GM12878 (cell line): ENCODE data around the gene AFG1L. TPM values are rescaled to one million over a fixed set of nuclear protein-coding genes. Genes with fewer than 3 reads are reported as not detected.

Experiments
- ATAC-seq: fragments of 200-7000 bp; cut with Tn5 transposase; 3 replicates; pipeline ENCODE4 v1.9.1; 2020; ENCODE audit warnings: mild to moderate bottlenecking, moderate library complexity
- BruUV-seq: library from RNA; stranded (reverse); fragments of 400-500 nt; replicated peaks from 2 replicates; lab custom pipeline; 2021; lab: Mats Ljungman, UMichigan
- CTCF ChIA-PET: fragments of 300-600 bp; sonication (Branson Sonifier 250); formaldehyde crosslinking; extraction: SDS; loops from one replicate; lab custom pipeline; 2021; ENCODE audit warnings: inconsistent platforms; lab: Yijun Ruan, JAX
- POLR2A ChIA-PET: fragments of 350-600 bp; formaldehyde crosslinking; extraction: SDS; loops from one replicate; lab custom pipeline; 2021; ENCODE audit warnings: inconsistent platforms; lab: Charles Lee
- RAD21 ChIA-PET: fragments of 300-600 bp; sonication (Branson Sonifier 250); formaldehyde crosslinking; loops from one replicate; lab custom pipeline; 2023; ENCODE audit warnings: antibody characterized with exemption; ENCODE audit not compliant: unreplicated experiment; lab: Charles Lee
- SMC1A ChIA-PET: fragments of 300-600 bp; sonication (Branson Sonifier 250); formaldehyde crosslinking; loops from one replicate; lab custom pipeline; 2023; ENCODE audit not compliant: unreplicated experiment, uncharacterized antibody; lab: Charles Lee
- DNase-seq: peaks from one replicate; pipeline ENCODE4 v3.0.0-alpha.2; 2011; ENCODE audit warnings: low read depth, low spot score
- FAIRE-seq: peaks from 3 replicates; lab custom pipeline; 2011; peaks lifted over from hg19 to GRCh38; lab: Jason Lieb, UNC
- H2AFZ ChIP-seq: 2 replicates; pipeline ENCODE4 v1.6.0; 2011; ENCODE audit warnings: low read depth, low read length, control low read depth; ENCODE audit not compliant: control insufficient read depth
- H3K27ac ChIP-seq: 2 replicates; pipeline ENCODE4 v1.5.1; 2011; ENCODE audit warnings: control low read depth; ENCODE audit not compliant: control insufficient read depth, insufficient read depth
- H3K27me3 ChIP-seq, 2 experiments: replicated peaks in 1 of 2; 2 replicates each; pipeline versions ENCODE4 v1.6.0 to v1.6.1; 2011; ENCODE audit warnings: low read length in 1 of 2; ENCODE audit not compliant: control insufficient read depth in 2 of 2, insufficient read depth in 2 of 2
- H3K36me3 ChIP-seq, 2 experiments: 2 replicates each; pipeline ENCODE4 v1.5.1; 2011; ENCODE audit warnings: low read length in 1 of 2; ENCODE audit not compliant: control insufficient read depth in 2 of 2, insufficient read depth in 2 of 2
- H3K4me1 ChIP-seq: 2 replicates; pipeline ENCODE4 v1.6.1; 2011; ENCODE audit warnings: mild to moderate bottlenecking, low read length, moderate library complexity, mixed read lengths; ENCODE audit not compliant: control insufficient read depth, insufficient read depth
- H3K4me2 ChIP-seq: 2 replicates; pipeline ENCODE4 v1.6.0; 2011; ENCODE audit warnings: control low read depth; ENCODE audit not compliant: control insufficient read depth, insufficient read depth
- H3K4me3 ChIP-seq: fragments of 200-600 bp; sonication (generic); 2 replicates; pipeline ENCODE4 v1.5.1; 2016
- H3K79me2 ChIP-seq: 2 replicates; pipeline ENCODE4 v1.6.0; 2011; ENCODE audit warnings: low read length; ENCODE audit not compliant: control insufficient read depth, insufficient read depth
- H3K9ac ChIP-seq: 2 replicates; pipeline ENCODE4 v1.8.0; 2011; ENCODE audit warnings: low read length, control low read depth, mixed read lengths; ENCODE audit not compliant: control insufficient read depth, insufficient read depth
- H3K9me3 ChIP-seq: replicated peaks from 3 replicates; pipeline ENCODE4 v1.5.1; 2011; ENCODE audit warnings: mild to moderate bottlenecking, low read length; ENCODE audit not compliant: control insufficient read depth, insufficient read depth
- H4K20me1 ChIP-seq: 2 replicates; pipeline ENCODE4 v1.6.0; 2011; ENCODE audit not compliant: control insufficient read depth, insufficient read depth
- CHD1 ChIP-seq: IDR thresholded peaks from 2 replicates; pipeline ENCODE4 v1.6.1; 2012; ENCODE audit warnings: low read depth, low read length, improper control_type of control experiment
- CTCF ChIP-seq, 3 experiments: IDR thresholded peaks in 2 of 3; conservative IDR thresholded peaks in 1 of 3; 2 replicates each; pipeline ENCODE4 v1.5.1; 2011; ENCODE audit warnings: low read depth in 3 of 3, low read length in 3 of 3, mild to moderate bottlenecking in 3 of 3, control low read depth in 2 of 3, moderate library complexity in 2 of 3, inconsistent platforms in 1 of 3, mixed read lengths in 1 of 3; ENCODE audit not compliant: control insufficient read depth in 2 of 3, insufficient read depth in 1 of 3; ENCODE audit errors: extremely low read depth in 1 of 3
- MLLT1 ChIP-seq: fragments of 450-650 bp; IDR thresholded peaks from 2 replicates; pipeline ENCODE4 v1.6.1; 2016; ENCODE audit warnings: mild to moderate bottlenecking
- MXI1 ChIP-seq: fragments of 150-350 bp; IDR thresholded peaks from 2 replicates; pipeline ENCODE4 v1.6.1; 2011; ENCODE audit warnings: low read depth, mild to moderate bottlenecking, inconsistent platforms, low read length, improper control_type of control experiment
- NFYB ChIP-seq: IDR thresholded peaks from 2 replicates; pipeline ENCODE4 v1.6.1; 2011; ENCODE audit warnings: low read depth, mild to moderate bottlenecking, low read length, improper control_type of control experiment, moderate library complexity; ENCODE audit not compliant: insufficient read depth
- RBBP5 ChIP-seq: fragments of 200-600 bp; sonication (generic); conservative IDR thresholded peaks from 2 replicates; pipeline ENCODE4 v1.6.1; 2016
- TAF1 ChIP-seq: IDR thresholded peaks from 2 replicates; pipeline ENCODE4 v1.6.1; 2011; ENCODE audit warnings: mild to moderate bottlenecking, low read depth, low read length, borderline replicate concordance
- ZNF274 ChIP-seq: IDR thresholded peaks from one replicate; pipeline ENCODE4 v1.8.0; 2011; ENCODE audit not compliant: insufficient read length, insufficient read depth
- ZSCAN29 ChIP-seq: fragments of 450-650 bp; IDR thresholded peaks from 2 replicates; pipeline ENCODE4 v1.6.1; 2017; ENCODE audit warnings: mild to moderate bottlenecking, moderate library complexity
- WGBS: methylation state at CpG from one replicate; pipeline ENCODE4 v1.1.6; 2016; ENCODE audit warnings: low lambda C conversion rate; ENCODE audit not compliant: insufficient replicate concordance, insufficient coverage; ENCODE audit errors: missing lambda C conversion rate; 5-methylcytosine and 5-hydroxymethylcytosine counted together
- in situ Hi-C: fragments of 300-500 bp; cut with MboI; formaldehyde crosslinking; loops from 9 replicates; pipeline ENCODE4 v1.14.3; 2018; ENCODE audit warnings: mixed read lengths
- intact Hi-C: fragments of 100-400 bp; cut with micrococcal nuclease; formaldehyde crosslinking; loops from one replicate; pipeline ENCODE4 v1.14.2; 2022; ENCODE audit not compliant: unreplicated experiment
- polyA plus RNA-seq, 11 experiments: library from polyadenylated mRNA; depleted of rRNA in 4 of 11; unstranded in 6 of 11; stranded (reverse) in 5 of 11; fragments of >200 nt; fragmentation: Nextera tagmentation in 4 of 11; fragmentation: Illumina TruSeq in 1 of 11; extraction: Ambion mirVana in 4 of 11; extraction: Trizol in 1 of 11; gene quantifications; 1 replicate in 1 of 11; 2 replicates in 10 of 11; pipeline versions ENCODE4 v1.2.1 to v1.2.3, GENCODE V29; 2011 to 2016; ENCODE audit warnings: inconsistent platforms in 2 of 11, missing spikeins in 2 of 11, low read depth in 1 of 11
- total RNA-seq, 4 experiments: library from RNA; depleted of rRNA in 3 of 4; stranded (reverse); fragments of >200 nt in 3 of 4; fragmentation: Illumina TruSeq in 1 of 4; extraction: Trizol in 1 of 4; gene quantifications; 2 replicates each; pipeline versions ENCODE4 v1.2.1 to v1.2.3, GENCODE V29; 2013 to 2021
- TF ChIP-seq, protein P1 (sequence below): fragments of 450-650 bp; formaldehyde crosslinking; IDR thresholded peaks from 2 replicates; pipeline ENCODE4 v1.5.0; 2022; ENCODE audit warnings: mild to moderate bottlenecking, missing genetic modification characterization

The AFG1L gene
- total and polyA plus RNA-seq, 10 of the 15 experiments (the other 5 are each of a cell fraction or from before 2014, with no cell fraction given): 2.3 to 9.0 (median 4.3) TPM

DNA sequence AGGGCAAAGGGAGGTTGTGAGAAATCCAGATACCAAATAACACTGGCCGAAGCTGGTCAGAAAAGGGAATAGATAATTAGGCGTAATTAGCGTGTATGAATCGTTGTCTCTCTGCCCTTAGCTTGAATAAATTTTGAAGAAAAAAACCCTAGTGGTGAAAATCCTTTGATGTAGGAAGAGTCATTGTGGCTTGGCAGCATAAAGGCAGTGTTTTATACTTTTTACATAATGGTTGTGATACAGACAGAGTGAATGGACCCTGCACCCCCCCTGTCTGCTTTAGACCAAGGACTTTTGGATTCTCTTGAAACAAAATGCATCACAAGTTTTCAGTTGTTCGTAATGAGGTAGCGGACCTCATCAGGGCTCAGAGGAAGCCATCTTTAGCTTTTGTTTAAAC, 126.5 kb downstream of the AFG1L start (continued):
- no peak for TF ChIP-seq CHD1
- TF ChIP-seq MXI1: no peak
- TF ChIP-seq, protein P1, sequence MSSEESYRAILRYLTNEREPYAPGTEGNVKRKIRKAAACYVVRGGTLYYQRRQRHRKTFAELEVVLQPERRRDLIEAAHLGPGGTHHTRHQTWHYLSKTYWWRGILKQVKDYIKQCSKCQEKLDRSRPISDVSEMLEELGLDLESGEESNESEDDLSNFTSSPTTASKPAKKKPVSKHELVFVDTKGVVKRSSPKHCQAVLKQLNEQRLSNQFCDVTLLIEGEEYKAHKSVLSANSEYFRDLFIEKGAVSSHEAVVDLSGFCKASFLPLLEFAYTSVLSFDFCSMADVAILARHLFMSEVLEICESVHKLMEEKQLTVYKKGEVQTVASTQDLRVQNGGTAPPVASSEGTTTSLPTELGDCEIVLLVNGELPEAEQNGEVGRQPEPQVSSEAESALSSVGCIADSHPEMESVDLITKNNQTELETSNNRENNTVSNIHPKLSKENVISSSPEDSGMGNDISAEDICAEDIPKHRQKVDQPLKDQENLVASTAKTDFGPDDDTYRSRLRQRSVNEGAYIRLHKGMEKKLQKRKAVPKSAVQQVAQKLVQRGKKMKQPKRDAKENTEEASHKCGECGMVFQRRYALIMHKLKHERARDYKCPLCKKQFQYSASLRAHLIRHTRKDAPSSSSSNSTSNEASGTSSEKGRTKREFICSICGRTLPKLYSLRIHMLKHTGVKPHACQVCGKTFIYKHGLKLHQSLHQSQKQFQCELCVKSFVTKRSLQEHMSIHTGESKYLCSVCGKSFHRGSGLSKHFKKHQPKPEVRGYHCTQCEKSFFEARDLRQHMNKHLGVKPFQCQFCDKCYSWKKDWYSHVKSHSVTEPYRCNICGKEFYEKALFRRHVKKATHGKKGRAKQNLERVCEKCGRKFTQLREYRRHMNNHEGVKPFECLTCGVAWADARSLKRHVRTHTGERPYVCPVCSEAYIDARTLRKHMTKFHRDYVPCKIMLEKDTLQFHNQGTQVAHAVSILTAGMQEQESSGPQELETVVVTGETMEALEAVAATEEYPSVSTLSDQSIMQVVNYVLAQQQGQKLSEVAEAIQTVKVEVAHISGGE (CRISPR knock-in tag): no peak
- TF ChIP-seq RBBP5: no peak

- no peak overlapping the region for H3K9ac ChIP-seq
- DNase-seq: no peak
- ChIA-PET SMC1A (interaction anchor here (1.1 kb wide), 1 partner anchor 10 kb away, joined by 4 read pairs; no protein-coding TSS in a partner anchor), POLR2A (no interaction called here), CTCF (interaction anchor here (0.9 to 1.1 kb wide), 2 partner anchors 22 to 67 kb away, joined by 3 to 4 read pairs; no protein-coding TSS in a partner anchor), RAD21 (no interaction called here)
- ATAC-seq: no peak
- WGBS: 97% methylated on average over 1 of the region's 1 CpG
- H2AFZ ChIP-seq: no peak overlapping the region
- H3K27me3 ChIP-seq: no peaks in the 10 kb centered on the region
- H3K9me3 ChIP-seq: no peaks in the 10 kb centered on the region; the same call in 2 of the 3 replicates
- H3K4me3 ChIP-seq: no peak overlapping the region
- H4K20me1 ChIP-seq: no peaks in the 10 kb centered on the region
- no TSS peak for BruUV-seq
- no peaks in the 10 kb centered on the region for H3K4me1 ChIP-seq
- FAIRE-seq: no peak
- TF ChIP-seq CTCF (IDR thresholded peaks at IDR 0.05 in 2 of 3, conservative IDR thresholded peaks at IDR 0.05 in 1 of 3; ENCODE audit: control insufficient read depth in 2 of 3, extremely low read depth in 1 of 3, insufficient read depth in 1 of 3, low read depth in 3 of 3, low read length in 3 of 3) (no peak), ZSCAN29 (no peak), MLLT1 (no peak), ZNF274 (no peak), TAF1 (no peak), NFYB (no peak)
- H3K4me2 ChIP-seq: no peak overlapping the region
- H3K36me3 ChIP-seq: no peaks in the 10 kb centered on the region
- H3K79me2 ChIP-seq: no peaks in the 10 kb centered on the region
- in situ Hi-C loops (no loop called here), intact Hi-C loops (no loop called here)
- no peak overlapping the region for H3K27ac ChIP-seq
These were observed 129.3 kb downstream of the AFG1L start for GRCh38 chr6:108423982-108424705.
